NB4 (cell line): ENCODE data around the gene BCL2.

ENCODE experiments used
- MYC ChIP-seq: IDR thresholded peaks from 2 replicates; pipeline ENCODE4 v1.6.1; 2011; ENCODE audit warnings: low read depth, low read length
- POLR2A ChIP-seq: IDR thresholded peaks from 2 replicates; pipeline ENCODE4 v1.6.1; 2011; ENCODE audit warnings: mild to moderate bottlenecking; ENCODE audit not compliant: insufficient read length; ENCODE audit errors: extremely low read depth
- TF ChIP-seq, protein P1 (sequence below): IDR thresholded peaks from one replicate; pipeline ENCODE4 v1.5.1; 2012; ENCODE audit warnings: low read depth, low read length

GRCh38 chr18:63113899-63114565, 205.5 kb downstream of the BCL2 start:
- TF ChIP-seq, protein P1, sequence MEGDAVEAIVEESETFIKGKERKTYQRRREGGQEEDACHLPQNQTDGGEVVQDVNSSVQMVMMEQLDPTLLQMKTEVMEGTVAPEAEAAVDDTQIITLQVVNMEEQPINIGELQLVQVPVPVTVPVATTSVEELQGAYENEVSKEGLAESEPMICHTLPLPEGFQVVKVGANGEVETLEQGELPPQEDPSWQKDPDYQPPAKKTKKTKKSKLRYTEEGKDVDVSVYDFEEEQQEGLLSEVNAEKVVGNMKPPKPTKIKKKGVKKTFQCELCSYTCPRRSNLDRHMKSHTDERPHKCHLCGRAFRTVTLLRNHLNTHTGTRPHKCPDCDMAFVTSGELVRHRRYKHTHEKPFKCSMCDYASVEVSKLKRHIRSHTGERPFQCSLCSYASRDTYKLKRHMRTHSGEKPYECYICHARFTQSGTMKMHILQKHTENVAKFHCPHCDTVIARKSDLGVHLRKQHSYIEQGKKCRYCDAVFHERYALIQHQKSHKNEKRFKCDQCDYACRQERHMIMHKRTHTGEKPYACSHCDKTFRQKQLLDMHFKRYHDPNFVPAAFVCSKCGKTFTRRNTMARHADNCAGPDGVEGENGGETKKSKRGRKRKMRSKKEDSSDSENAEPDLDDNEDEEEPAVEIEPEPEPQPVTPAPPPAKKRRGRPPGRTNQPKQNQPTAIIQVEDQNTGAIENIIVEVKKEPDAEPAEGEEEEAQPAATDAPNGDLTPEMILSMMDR = no peak
- TF ChIP-seq POLR2A (no peak), MYC (no peak)
